GM21360 (cell line): ENCODE data around the gene JPH3.

Source experiments
- ATAC-seq: cut with Tn5 transposase; IDR thresholded peaks from one replicate; pipeline ENCODE4 v1.9.1; 2021; ENCODE audit warnings: mild to moderate bottlenecking, moderate library complexity; ENCODE audit not compliant: unreplicated experiment

The JPH3 gene

GRCh38 chr16:87648698-87649487 is 46.6 kb downstream of the JPH3 start:
- no peak for ATAC-seq

- no peak for ATAC-seq
Measured at GRCh38 chr16:87652386-87652785, 50.1 kb downstream of the JPH3 start.

GRCh38 chr16:87652799-87653198 is 50.5 kb downstream of the JPH3 start:
- no peak for ATAC-seq

GRCh38 chr16:87653234-87653633 is 50.9 kb downstream of the JPH3 start:
- no peak for ATAC-seq

GRCh38 chr16:87654826-87655225 is 52.5 kb downstream of the JPH3 start:
- ATAC-seq: no peak

GRCh38 chr16:87656328-87656727 is 54.0 kb downstream of the JPH3 start:
- no peak for ATAC-seq

- ATAC-seq: no peak
Measured at GRCh38 chr16:87657621-87658192, 55.4 kb downstream of the JPH3 start.

- no peak for ATAC-seq
Measured at GRCh38 chr16:87658564-87659225, 56.4 kb downstream of the JPH3 start.

GRCh38 chr16:87661561-87661960 is 59.3 kb downstream of the JPH3 start:
- no peak for ATAC-seq

- no peak for ATAC-seq
Measured at GRCh38 chr16:87662254-87663204, 60.2 kb downstream of the JPH3 start.

GRCh38 chr16:87664792-87665191 is 62.5 kb downstream of the JPH3 start:
- no peak for ATAC-seq

GRCh38 chr16:87665193-87665592 is 62.9 kb downstream of the JPH3 start:
- no peak for ATAC-seq

GRCh38 chr16:87666919-87667318 is 64.6 kb downstream of the JPH3 start:
- ATAC-seq: no peak

GRCh38 chr16:87667443-87667842 is 65.1 kb downstream of the JPH3 start:
- no peak for ATAC-seq

- ATAC-seq: no peak
Measured at GRCh38 chr16:87667946-87668345, 65.6 kb downstream of the JPH3 start.

- ATAC-seq: no peak
Measured at GRCh38 chr16:87669672-87670071, 67.4 kb downstream of the JPH3 start.

GRCh38 chr16:87671221-87671620 is 68.9 kb downstream of the JPH3 start:
- ATAC-seq: no peak

GRCh38 chr16:87671715-87672270 is 69.5 kb downstream of the JPH3 start:
- no peak for ATAC-seq

GRCh38 chr16:87674419-87674818 is 72.1 kb downstream of the JPH3 start:
- ATAC-seq: no peak

- no peak for ATAC-seq
Measured at GRCh38 chr16:87675111-87675719, 72.9 kb downstream of the JPH3 start.
